Stromal cell of bone marrow (primary cell): ENCODE measurements around the gene DCTN2.
"Not testable (repeated sequence)": the region's sequence is repeated elsewhere in the genome, so short reads cannot be mapped to it uniquely, and the experiment has no call there.

Experiments
- DNase-seq: peaks from one replicate; pipeline ENCODE4 v3.0.0-alpha.2; 2012; ENCODE audit warnings: low read depth

DCTN2 gene

DNA sequence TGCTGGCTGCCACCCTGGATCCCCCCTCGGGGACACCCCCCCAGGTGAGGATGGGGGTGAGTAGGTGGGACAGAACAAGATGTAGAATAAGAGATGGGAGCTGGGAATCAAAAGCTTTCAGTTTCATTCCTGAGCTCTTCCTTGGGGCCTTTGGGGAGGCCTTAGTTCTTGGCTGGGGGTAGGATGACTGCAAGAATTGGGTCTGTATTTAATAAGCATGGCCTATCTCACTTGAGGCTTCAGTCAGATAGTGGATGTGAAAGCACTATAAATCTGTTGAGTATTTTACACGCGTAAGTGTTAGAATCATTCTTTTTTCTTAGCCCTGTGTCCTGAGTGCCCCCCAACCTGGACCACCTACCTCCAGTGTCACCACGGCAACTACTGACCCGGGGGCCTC lies 19.8 kb downstream of the DCTN2 start:
- DNase-seq: no peak

DNA sequence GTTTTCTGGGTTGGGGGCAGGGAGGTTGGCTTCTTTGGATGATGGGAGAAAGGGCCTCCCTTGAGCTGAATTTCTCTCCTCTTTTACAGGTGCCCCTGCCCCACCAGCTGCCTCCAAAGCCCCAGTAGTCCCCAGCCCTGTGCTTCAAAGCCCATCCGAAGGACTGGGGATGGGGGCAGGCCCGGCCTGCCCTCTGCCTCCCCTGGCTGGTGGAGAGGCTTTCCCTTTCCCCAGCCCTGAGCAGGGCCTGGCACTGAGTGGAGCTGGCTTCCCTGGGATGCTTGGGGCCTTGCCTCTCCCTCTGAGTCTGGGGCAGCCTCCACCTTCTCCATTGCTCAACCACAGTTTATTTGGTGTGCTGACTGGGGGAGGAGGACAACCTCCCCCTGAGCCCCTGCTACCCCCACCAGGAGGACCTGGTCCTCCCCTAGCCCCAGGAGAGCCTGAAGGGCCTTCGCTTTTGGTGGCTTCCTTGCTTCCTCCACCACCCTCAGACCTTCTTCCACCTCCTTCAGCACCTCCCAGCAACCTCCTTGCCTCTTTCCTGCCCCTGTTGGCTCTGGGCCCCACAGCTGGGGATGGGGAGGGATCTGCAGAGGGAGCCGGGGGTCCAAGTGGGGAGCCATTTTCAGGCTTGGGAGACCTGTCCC lies 20.4 kb downstream of the DCTN2 start:
- DNase-seq: no peak

DNA sequence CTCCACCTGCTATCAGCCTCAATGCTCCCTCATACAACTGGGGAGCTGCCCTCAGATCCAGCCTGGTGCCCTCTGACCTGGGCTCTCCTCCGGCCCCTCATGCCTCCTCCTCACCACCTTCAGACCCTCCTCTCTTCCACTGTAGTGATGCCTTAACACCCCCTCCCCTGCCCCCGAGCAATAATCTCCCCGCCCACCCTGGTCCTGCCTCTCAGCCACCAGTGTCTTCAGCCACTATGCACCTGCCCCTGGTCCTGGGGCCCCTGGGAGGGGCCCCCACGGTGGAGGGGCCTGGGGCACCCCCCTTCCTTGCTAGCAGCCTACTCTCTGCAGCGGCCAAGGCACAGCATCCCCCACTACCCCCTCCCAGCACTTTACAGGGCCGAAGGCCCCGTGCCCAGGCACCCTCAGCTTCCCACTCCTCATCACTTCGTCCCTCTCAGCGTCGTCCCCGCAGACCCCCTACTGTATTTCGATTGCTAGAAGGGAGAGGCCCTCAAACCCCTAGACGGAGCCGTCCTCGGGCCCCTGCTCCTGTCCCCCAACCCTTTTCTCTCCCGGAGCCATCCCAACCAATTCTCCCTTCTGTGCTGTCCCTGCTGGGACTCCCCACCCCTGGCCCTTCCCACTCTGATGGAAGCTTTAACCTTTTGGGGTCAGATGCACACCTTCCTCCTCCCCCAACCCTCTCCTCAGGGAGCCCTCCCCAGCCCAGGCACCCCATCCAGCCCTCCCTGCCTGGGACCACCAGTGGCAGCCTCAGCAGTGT lies 21.2 kb downstream of the DCTN2 start:
- DNase-seq: no peak

DNA sequence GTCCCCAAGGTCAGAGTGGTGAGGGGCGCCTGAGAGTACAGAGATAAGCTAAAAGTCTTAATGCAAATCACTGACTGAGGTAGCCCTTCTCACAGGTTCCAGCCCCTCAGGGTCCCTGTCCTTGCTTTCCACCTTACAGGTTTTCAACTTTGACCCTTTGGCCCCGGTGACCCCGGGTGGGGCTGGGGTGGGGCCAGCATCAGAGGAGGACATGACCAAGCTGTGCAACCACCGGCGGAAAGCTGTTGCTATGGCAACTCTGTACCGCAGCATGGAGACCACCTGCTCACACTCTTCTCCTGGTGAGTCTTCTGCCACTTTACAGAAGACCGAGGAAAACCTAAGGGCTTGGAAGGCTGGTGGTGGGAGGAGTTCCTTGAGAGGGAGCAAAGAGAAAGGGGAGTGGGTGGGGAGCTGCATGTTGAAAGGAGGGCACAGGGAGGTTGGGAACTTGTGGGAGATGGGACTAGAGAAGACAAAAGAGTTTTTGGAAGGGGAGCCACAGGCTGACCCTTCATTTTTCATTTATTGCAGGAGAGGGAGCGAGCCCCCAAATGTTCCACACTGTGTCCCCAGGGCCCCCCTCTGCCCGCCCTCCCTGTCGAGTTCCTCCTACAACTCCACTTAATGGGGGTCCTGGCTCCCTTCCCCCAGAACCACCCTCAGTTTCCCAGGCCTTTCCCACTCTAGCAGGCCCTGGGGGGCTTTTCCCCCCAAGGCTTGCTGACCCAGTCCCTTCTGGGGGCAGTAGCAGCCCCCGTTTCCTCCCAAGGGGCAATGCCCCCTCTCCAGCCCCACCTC lies 22.0 kb downstream of the DCTN2 start:
- DNase-seq: no peak

DNA sequence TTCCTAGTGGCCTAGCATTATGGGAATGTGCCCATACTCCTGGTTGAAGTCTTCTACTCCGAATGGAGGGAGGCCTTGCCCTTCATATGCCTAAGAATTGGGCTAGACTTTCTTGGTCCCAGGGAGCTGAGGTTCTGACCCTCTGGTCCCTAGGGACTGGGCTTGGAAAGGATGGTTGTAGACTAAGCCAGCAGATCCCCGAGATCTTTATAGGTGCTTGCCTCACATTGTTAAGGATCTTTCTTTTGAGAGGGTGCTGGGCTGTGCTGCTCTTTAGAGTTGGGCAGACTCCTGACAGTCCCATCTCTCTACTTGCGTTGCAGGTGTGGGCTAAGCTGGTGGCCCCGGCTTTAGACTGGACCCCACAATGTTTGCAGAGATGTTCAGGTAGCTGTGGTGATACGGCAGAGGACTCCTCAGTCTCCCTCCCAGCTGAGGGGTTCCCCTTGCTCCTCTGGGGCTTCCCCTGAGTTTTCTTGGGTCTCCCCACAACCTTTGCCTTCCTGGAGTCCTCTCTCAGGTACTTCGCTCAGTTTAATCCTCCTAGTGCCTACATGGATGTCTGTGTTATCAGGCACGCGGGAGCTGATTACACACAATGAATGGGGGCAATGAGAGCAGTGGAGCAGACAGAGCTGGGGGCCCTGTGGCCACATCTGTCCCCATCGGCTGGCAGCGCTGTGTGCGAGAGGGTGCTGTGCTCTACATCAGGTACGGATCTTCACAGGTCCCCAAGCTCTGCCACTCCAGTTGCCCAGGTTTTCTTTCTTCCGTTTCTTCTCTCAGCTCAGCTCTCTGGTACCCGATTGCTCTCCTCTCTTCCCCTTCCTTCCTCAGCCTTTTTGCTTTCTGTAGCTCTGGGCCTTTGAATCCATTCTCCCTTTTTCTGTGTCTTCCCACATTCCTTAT lies 23.0 kb downstream of the DCTN2 start:
- no peak for DNase-seq

DNA sequence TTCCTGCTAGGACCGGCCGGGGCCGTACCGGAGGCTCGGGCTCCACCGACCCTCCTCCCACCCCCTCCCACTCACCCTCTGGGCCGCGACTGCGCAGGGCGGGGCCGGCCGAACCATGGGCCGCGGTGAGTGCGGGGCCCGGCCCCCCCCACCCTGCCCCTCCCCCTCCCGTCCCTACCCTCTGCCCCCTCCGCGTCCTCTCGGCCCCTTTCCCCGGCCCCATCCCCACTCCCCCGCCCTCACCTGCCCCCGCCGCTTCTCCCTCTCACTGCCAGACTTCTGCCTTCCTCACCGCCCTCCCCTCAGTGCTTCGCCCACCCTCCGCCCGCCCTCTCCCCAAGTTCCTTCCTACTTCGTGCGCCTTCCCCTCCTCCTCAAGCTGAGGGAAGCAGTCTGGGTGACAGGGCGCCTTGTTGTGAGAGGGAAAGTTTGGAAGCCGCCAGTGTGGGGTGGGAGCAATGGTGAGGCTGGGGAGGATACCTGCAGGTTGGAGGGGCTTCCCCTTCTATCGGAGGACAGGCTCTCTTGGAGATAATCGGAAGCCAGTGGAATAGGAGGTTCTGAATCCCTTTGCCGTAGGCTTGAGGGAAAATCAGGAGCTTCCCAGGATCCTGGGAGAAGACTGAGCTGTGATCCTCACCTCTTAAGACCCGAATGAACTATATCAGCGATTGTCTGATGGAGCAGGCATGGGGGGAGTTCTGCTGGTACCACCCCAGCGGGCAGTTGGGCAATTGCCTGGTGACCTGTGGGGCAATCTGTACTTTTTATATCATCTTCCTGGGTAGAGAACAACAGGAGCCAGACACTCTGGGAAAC lies 23.9 kb downstream of the DCTN2 start:
- no peak for DNase-seq

DNA sequence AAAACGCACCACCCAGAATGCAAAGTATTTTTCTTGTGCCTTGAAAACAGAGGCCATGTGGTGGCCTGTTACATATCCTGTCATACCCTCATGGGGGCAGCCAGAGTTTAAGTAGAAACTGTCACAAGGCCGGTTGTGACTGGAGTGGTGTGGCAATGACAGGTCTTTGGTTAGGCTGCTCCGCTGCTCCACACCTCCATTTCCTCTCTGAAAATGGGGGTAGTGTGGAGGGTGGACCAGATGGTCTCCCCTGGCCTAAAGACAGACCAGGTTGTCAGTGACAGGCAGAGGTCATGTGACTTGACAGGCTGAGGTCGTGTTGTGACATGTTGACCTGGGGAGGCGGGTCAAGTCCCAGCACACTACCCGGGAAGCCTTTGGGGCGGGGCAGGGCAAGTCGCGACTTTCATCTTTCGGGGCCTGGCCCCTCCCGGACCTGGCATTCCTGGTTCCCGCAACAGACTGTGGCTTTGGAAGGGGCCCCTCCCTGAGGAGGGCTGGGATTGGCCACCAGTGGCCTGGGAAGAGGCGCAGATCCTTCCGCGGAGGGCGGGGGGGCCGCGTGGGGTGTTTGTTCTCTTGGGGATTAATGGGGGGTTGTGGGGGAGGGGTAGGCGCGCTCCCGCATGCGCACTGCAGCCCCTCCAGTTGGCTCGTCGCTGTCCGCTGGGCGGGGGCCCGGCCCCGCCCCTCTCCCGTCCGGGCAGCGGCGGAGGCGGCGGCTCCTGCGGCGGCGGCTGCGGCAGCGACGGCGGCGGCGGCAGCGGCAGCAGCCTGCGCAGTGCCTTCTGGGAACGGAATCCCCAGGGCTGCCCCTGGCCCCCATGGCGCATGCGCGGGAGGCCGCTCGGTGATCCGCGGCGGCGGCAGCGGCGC lies 24.7 kb downstream of the DCTN2 start, which contains the start of gene MBD6:
Gene MBD6, plus strand, starts transcription at position 814 of the 876 bp plus-strand sequence. CDS start 1,480 bp downstream, outside the sequence.
- DNase-seq: peak; percentile 67

DNA sequence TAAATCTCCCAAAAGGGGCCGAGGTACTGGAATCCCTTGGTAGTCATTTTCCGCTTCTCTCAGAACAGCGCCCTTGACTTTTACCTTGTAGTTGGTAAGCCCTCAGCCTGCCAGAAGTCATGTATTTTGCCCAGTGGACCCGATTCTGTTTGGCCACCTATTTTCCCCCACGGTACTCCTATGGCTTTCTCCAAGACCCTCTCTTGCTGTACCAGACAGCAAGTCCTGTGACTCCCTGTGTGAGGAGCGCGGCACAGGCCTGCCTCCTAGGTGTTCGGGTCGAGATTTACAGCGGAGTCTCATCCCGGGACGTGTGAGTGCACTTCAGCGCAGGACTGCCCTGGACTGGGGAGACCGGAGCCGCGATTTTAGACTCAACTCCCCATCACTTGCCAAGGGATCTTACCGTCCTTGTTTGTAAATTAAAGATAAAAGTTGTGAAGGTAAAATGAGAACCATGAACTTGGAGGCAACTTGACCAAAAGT lies 25.4 kb downstream of the DCTN2 start:
- DNase-seq: no peak

DNA sequence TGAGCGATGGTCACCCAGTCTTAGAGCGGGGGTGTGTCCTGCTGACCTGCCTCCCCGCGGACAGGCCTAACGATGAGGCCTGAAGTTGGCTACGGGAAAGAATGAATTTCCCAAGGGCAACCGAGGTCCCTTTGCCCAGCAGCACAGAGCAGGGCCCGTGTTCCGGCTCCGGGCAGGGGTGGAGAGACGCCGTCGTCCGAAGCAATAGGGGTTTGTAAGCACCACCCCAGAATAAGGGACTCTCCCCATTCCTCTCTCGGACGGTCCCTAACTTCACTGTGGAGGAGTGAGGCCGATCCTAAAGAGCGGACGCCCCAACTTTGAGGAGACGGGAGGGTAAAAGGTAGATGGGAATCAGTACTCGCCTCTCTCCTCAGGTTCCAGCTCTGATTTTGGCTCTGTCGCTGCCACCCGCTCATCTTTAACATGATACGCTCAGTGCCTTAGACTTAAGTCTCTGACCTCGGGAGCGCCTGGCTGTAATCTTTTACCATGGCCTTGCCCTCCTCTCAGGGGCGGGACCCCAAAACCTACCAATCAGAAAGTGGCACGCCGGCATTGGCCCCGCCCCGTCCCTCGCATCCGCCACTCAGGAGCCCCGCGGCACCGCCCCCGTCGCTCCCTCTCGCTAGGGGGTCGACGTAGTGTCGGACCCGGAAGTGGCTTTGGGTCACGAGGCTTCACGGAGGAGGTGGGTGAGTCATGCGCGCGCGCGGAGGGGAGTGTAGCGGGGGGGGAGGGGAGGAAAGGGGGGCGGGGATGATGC lies 26.8 kb downstream of the DCTN2 start, which contains the start of gene DDIT3:
Gene DDIT3, minus strand, starts transcription at position 462 of the 766 bp plus-strand sequence. CDS start 3,108 bp downstream, outside the sequence.
- DNase-seq: peak; percentile 98

DNA sequence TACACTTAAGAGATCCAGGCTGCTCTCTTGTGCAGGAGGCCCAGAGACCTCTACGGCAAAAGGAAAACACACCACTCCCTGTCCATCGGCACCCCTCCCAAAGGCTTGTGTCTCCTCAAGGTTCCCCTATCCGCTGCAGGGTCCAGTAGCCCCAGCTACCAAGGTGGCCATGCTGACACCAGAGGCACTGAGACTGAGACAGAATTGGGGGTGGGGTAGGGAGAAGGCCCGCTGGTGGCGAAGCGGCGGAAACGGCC lies 27.3 kb downstream of the DCTN2 start:
- no peak for DNase-seq

DNA sequence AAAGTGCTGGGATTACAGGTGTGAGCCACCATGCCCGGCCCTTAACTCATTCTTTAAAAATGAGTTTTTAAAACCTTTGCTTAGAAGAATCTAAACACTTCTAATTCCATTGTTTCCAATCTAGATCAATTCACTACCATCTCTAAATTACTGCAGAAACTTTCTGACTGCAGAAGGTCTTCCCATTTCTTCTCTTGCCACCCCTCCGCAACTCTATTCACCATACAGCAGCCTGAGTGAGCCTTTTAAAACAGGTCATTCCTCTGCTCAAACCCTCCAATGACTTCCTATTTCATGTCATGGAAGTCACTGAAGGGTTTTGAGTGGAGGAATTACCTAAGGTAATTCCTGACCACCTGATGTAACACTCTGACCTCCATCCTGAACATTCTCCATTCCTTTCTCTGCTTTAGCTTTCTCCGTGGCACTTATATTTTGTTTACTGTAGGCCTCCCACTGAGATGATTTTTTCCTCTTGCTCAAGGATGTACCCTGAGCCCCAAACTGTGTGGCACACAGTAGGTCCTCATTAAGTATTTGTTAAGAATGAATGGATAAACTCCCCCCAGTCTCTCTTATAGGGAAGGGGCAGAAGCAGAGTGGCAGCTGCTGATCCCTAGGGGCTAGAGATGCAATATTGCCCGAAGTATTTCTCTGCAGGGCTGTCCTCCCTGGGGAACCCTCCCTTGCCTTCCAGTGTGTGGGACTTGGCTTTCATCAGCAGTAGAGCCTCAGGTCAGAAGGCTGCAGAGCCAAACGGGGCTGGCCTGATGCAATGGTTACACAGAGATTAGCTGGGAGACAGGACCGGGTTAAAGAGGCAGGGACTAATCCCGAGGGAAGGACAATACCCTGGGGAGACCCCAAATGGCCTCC lies 27.8 kb downstream of the DCTN2 start:
- peak; percentile 10 for DNase-seq

DNA sequence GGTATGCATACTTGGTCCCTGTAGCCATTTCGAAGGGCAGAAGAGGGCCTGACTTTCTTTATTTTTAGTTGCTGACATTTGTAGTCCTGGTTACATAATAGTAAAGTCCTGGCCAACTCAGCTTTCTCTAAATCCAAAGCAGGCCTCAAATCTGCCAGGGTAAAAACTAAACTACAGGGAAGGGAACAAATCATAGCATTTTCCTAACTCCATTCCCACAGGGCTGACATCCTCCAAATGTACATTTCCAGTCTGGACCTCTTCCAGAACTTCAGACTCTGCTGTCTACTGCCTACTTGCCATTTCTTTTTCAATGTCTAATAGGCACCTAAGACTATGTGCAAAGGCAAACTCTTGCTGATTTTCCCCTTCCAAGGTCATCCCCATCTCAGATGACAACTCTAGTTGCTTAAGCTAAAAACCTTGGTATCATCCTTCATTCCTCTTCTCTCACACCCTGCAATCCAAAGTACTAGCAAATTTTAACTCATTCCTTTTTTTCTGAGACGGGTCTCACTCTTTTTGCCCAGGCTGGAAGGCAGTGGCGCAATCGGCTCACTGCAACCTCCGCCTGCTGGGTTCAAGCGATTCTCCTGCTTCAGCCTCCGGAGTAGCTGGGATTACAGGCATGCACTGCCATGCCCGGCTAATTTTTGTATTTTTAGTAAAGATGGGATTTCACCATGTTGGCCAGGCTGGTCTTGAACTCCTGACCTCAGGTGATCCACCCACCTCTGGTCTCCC lies 28.6 kb downstream of the DCTN2 start:
- DNase-seq: peak; percentile 11

DNA sequence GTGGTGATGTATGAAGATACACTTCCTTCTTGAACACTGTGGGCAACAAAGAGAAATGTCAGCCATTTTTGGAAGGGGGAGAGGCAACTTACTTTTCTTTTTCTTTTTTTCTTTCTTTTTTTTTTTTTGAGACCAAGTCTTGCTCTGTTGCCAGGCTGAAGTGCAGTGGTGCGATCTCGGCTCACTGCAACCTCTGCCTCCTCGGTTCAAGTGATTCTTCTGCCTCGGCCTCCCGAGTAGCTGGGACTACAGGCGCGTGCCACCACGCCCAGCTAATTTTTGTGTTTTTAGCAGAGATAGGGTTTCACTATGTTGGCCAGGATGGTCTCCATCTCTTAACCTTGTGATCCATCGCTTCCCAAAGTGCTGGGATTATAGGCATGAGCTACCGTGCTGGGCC lies 29.3 kb downstream of the DCTN2 start:
- not testable (repeated sequence) for DNase-seq

DNA sequence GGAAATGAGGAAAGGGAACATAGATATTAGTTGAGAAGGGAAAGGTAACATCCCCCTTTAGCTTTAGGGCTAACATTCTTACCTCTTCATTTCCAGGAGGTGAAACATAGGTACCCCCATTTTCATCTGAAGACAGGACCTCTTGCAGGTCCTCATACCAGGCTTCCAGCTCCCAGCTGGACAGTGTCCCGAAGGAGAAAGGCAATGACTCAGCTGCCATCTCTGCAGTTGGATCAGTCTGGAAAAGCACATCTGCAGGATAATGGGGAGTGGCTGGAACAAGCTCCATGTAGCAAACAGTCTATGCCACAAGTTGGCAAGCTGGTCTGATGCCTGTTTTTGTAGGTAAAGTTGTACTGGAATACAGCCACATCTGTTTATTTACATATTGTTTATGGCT lies 29.8 kb downstream of the DCTN2 start:
- DNase-seq: peak; percentile 18

DNA sequence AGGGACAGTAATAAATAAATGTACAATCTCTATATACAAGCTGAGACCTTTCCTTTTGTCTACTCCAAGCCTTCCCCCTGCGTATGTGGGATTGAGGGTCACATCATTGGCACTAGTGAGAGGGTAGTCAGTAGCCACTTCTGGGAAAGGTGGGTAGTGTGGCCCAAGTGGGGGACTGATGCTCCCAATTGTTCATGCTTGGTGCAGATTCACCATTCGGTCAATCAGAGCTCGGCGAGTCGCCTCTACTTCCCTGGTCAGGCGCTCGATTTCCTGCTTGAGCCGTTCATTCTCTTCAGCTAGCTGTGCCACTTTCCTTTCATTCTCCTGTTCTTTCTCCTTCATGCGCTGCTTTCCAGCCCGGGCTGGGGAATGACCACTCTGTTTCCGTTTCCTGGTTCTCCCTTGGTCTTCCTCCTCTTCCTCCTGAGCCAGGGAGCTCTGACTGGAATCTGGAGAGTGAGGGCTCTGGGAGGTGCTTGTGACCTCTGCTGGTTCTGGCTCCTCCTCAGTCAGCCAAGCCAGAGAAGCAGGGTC lies 30.3 kb downstream of the DCTN2 start:
- DNase-seq: no peak

DNA sequence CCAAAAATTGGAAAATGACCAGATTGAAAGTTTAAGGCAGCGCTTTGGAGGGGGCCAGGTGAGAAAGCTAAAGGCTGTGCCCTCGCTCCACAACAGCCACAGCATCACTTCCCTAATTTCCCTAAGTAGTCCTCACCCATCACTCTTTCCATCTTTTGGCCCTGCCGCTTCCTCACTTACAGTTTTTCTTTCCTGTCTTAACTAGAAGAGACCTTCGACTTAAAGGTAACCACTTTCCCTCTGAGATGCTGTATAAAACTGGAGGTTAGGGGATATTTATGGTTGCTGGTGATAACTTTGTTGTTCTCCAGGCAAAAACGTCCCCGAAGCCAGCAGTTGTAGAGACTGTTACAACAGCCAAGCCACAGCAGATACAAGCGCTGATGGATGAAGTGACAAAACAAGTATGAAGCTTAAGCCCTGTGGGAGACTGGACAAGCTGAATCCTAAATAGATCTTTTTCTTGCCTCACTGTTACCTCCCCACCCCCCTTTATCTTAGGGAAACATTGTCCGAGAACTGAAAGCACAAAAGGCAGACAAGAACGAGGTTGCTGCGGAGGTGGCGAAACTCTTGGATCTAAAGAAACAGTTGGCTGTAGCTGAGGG lies 31.0 kb downstream of the DCTN2 start:
- no peak for DNase-seq
